Mammary epithelial cell (primary cell): ENCODE results near the gene CTPS2.

Source experiments
- CTCF ChIP-seq, 2 donors: IDR thresholded peaks in 1 of 2; conservative IDR thresholded peaks in 1 of 2; 2 replicates each; pipeline ENCODE4 v1.5.1; 2011 to 2012; ENCODE audit warnings: inconsistent platforms in 2 of 2, low read length in 2 of 2, mild to moderate bottlenecking in 2 of 2, control low read depth in 1 of 2, low read depth in 1 of 2; ENCODE audit not compliant: insufficient read depth in 1 of 2; ENCODE audit errors: extremely low read depth in 1 of 2
- EZH2 ChIP-seq: IDR thresholded peaks from 2 replicates; pipeline ENCODE4 v1.6.1; 2012; ENCODE audit warnings: low read length, inconsistent platforms, borderline replicate concordance

- TF ChIP-seq CTCF (conservative IDR thresholded peaks at IDR 0.05 in 1 of 2, IDR thresholded peaks at IDR 0.05 in 1 of 2; ENCODE audit: extremely low read depth in 1 of 2, insufficient read depth in 1 of 2, low read depth in 1 of 2, low read length in 2 of 2): no peak
- TF ChIP-seq EZH2: no peak
These were observed 41.5 kb upstream of the CTPS2 start for GRCh38 chrX:16754019-16754418.
